ES-I3 (cell line): ENCODE measurements around the gene UQCR10.

ENCODE experiments used
- H3K36me3 ChIP-seq: 2 replicates; pipeline ENCODE4 v1.6.1; 2013; ENCODE audit warnings: mild to moderate bottlenecking, low read length, control low read depth, moderate library complexity; ENCODE audit not compliant: insufficient read depth
- H3K4me1 ChIP-seq: 2 replicates; pipeline ENCODE4 v1.6.1; 2013; ENCODE audit warnings: mild to moderate bottlenecking, control low read depth, low read length; ENCODE audit not compliant: insufficient read depth
- H3K9ac ChIP-seq: 2 replicates; pipeline ENCODE4 v1.6.1; 2013; ENCODE audit warnings: low read depth, mild to moderate bottlenecking, low read length, moderate library complexity
- H3K9me3 ChIP-seq: 2 replicates; pipeline ENCODE4 v1.6.1; 2013; ENCODE audit warnings: mild to moderate bottlenecking, low read length, moderate library complexity; ENCODE audit not compliant: control insufficient read depth, insufficient read depth

Gene UQCR10

DNA sequence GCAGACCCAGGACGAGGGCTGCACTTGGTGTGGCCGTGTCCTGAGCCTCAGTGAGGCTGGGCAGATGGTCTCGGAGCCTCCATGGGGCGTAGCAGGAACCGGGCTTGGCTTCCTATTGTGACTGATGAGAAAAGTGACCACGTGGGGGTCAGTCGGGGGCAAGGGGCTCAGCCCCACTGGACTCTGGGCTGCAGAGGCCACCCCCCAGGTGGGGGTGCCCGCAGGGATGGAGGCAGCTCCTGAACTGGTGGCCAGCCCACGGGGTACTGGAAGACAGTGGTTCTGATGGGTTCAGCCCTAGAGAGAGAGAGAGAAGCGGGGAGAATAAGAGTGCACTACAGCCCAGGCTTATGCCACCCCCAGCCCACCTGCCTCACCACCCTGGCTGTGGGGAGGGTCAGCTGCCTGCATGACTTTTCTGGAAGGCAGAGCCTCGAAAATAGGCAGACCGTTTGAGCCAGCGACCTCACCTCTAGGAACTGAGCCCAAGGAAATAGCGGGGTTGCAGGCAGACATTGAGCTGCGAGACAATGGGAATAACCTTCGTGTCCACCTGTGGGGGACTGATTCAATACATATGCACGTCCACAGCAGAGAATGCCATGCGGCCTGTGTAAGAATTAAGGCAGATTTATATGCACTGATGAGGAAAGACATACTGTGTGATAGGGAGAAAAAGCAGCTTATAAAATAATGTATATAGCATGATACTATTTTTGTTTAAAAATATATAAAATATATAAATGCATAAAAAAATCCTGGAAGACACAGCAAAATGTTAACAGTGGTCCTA, 35.9 kb upstream of the UQCR10 start:
- Histone ChIP-seq H3K9me3 (no peaks in the 10 kb centered on the region), H3K4me1 (peaks cover 13% of the 10 kb centered on the region), H3K36me3 (no peaks in the 10 kb centered on the region), H3K9ac (no peak overlapping the region)

DNA sequence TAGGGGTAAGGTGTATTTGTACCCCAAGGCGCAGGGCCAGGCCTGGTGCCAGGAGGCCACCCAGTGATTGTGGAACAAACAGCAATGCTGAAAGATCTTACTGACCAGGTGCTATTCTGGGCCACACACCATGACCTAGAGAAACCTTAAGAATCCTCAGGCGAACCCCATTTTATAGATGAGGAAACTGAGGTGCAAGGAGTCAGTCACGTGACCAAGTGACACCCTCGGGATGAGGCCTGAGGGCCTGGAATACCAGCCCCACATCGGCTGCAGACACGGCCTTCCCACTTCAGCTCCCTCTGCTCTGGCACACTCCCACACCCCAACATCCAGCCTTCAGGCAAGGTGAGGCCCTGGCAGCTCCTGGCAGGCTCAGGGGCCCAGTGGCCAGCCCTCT, 34.3 kb upstream of the UQCR10 start:
- peaks cover 13% of the 10 kb centered on the region for H3K4me1 ChIP-seq
- H3K9me3 ChIP-seq = no peaks in the 10 kb centered on the region
- H3K36me3 ChIP-seq = no peaks in the 10 kb centered on the region
- no peak overlapping the region for H3K9ac ChIP-seq

DNA sequence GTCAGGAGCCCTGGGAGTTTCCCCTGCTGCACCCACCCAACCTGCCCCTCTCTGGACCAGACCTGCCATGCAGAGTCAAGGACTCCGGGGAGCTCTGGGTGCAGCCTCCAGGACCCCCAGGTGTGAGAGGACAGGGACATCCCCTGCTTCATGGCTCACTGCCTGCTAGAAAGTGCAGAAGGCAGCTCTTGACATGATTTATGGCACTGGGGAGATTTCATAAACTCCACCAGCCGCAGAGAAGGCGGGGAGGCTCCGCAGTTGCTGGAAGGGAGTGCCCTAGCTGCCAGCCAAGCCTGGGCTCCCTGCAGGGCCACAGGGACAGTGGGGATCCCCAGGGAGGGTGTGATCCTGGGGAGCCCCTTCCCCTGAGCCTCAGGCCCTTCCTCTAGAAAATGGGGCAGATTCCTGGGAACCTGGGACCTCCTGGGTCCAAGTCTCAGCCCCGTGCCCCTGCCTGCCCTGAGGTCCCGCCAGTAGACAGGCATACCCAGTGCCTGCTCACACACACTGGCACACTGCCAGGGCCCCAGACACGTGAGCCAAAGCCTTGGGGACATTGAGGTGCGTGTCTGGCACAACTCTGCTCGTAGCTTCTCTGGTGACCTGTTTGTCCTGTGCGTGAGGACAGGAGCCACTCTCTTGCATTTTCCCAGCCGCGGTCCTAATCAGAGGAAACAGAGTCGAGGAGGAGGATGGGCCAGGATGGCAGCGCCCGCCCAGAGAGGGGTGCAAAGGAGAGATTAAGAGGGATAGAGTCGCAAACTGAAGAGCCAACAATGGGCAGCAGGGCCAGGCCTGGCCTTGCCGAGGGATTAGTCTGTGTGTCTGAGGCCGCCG, 33.6 kb upstream of the UQCR10 start:
- peaks cover 13% of the 10 kb centered on the region for H3K4me1 ChIP-seq
- no peaks in the 10 kb centered on the region for H3K36me3 ChIP-seq
- no peaks in the 10 kb centered on the region for H3K9me3 ChIP-seq
- H3K9ac ChIP-seq = no peak overlapping the region

DNA sequence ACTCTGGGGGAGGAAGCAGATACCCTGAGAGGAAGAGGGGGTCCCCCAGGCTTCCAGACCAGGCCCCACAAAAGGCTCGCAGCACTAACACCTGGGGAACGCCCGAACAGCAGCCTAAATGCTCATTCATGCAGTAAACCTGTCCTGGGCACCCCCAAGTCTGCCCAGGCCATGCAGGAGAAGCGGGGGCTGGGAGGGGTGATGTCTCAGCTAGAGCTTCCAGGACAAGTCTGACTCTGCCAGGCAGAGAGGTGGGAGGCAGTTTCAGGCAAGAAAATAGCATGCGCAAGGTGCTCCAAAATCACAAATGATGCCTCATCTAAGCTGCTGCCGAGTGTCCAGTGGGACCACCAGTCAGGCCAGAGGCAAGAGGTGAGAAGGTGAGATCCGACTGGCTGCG, 32.8 kb upstream of the UQCR10 start:
- peaks cover 13% of the 10 kb centered on the region for H3K4me1 ChIP-seq
- no peak overlapping the region for H3K9ac ChIP-seq
- no peaks in the 10 kb centered on the region for H3K9me3 ChIP-seq
- H3K36me3 ChIP-seq = no peaks in the 10 kb centered on the region

DNA sequence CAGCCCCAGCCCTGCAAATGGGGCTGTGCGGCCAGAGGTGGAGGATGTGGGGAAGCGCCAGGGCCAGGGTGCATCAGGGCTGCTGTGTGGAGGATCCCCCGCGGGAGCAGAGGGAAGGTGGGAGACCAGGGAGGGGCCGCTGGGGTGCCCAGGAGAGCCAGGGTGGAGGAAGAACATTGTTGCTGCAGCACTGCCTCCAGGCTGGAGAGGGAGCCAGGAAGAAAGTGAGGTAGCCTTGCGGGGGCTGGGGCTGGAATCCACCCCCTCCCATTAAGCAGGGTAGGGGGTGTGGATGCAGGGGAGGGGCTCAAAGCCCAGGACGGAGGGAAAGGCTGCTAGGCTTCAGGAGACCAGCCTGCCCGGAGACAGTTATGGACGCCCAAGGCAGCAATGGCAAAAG, 32.3 kb upstream of the UQCR10 start:
- no peaks in the 10 kb centered on the region for H3K36me3 ChIP-seq
- H3K9ac ChIP-seq = no peak overlapping the region
- peaks cover 13% of the 10 kb centered on the region for H3K4me1 ChIP-seq
- H3K9me3 ChIP-seq = no peaks in the 10 kb centered on the region

DNA sequence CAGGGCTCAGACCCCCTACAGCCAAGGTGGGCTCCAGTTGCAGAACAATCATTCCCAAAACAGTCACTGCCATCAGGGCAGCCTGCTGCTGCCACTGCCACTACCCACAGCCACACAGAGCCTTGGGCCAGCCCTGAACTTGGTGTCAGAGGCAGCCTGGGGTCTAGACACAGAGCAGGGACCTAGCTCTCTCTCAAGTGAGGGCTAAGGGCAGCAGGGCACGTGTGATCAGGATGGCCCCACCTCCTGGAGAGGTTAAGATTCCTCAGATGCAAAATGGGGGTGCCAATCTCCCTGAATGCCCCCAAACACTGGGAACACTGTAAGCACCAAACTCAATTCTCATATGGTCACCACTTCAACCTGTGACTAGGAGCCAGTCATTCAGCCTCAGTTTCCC, 31.8 kb upstream of the UQCR10 start:
- Histone ChIP-seq H3K9ac (no peak overlapping the region), H3K36me3 (no peaks in the 10 kb centered on the region), H3K4me1 (peaks cover 13% of the 10 kb centered on the region), H3K9me3 (no peaks in the 10 kb centered on the region)

DNA sequence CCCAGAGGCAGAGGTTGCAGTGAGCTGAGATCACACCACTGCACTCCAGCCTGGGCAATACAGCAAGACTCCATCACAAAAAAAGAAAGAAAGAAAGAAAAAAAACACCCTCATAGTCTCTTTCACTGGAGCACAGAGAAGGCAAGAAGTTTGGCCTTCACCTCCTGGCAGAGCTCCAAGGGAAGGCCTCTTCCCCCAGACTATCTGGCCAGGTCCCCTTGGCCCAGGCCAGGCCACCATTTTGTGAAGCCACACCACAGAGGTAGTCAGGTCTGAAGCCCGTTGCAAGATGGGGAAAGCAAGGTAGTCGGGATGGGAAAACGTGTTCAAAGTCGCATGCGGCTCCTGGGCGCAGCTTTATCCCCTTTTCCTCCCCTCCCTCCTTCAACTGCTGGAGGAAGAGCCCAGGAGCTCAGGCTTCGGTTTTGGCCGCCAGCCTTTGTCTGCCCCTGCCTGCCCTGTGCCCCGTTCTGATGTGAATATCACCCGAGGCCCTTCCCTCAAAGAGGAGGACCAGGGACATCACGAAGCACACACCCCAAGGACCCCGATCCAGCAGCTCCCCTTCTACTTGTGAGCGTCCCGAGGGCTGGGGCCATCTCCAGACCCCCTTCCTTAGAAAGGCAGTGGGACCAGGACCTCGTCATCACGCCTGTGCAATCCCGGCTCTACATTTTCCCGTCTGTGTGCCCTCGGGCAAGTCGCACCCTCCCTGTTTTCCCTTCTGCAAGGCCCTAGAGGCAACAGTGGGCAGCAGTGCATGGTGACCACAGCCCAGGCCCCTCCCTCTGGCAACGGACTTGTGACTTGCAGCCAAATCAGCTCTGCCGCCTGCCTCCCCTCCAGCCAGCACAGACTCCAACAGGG, 29.7 kb upstream of the UQCR10 start:
- no peaks in the 10 kb centered on the region for H3K9me3 ChIP-seq
- no peak overlapping the region for H3K9ac ChIP-seq
- peaks cover 13% of the 10 kb centered on the region for H3K4me1 ChIP-seq
- no peaks in the 10 kb centered on the region for H3K36me3 ChIP-seq

DNA sequence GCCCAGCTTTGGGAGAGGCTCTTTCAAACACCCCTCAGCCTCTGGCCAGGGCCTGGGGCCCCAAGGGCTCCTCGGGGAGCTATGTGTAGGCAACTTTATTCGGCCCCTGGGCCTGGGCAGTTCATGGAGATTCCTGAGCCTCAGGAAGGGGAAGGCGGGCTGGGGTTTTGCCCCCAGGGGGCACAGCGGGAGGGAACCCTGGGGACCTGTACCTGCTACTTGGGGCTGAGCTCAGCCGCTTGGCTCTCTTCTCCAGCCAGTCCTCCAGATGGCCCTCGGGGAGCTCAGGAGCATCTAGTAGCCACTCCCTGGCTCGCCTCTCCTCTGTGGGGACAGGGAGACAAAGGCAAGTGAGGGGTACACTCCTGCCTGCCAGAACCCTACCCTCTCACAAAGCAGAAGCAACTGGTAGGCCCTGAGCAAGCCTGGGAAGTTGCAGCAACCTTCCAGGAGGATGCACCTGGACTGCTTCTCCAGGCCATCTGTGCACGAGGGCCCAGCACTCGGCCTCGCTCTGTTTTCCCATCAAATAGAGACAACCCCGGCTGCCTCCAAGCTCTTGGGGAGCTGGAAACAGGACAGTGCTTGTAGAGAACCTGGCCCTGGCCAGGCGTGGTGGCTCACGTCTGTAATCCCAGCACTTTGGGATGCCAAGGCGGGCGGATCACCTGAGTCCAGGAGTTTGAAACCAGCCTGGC, 28.9 kb upstream of the UQCR10 start:
- H3K4me1 ChIP-seq = peaks cover 13% of the 10 kb centered on the region
- no peaks in the 10 kb centered on the region for H3K9me3 ChIP-seq
- H3K9ac ChIP-seq = no peak overlapping the region
- H3K36me3 ChIP-seq = no peaks in the 10 kb centered on the region

DNA sequence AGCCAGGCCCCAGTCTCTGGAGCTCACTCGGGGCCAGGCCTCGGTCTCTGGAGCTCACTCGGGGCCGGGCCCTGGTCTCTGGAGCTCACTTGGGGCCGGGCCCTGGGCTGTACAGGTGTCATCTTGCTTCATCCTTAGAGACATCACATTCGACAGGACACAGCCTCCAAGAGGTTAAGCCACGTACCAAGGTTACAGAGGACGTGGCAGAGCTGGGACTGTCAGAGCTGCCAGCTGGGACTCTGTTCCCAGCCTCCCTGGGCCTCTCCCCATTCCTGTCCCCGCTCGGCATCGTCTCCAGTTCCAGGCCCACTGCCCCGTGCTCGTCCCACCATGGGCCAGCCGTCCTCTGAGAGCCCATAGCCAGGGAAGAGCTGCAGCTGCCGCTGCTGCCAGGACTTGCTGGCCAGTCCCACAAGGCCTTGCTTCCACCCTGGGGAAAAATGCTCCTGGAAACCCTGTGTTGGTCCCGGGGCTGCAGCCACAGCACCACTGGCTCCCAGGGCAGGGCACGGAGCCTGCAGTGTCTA, 27.8 kb upstream of the UQCR10 start:
- Histone ChIP-seq H3K36me3 (no peaks in the 10 kb centered on the region), H3K4me1 (peaks cover 11% of the 10 kb centered on the region), H3K9me3 (no peaks in the 10 kb centered on the region), H3K9ac (no peak overlapping the region)

DNA sequence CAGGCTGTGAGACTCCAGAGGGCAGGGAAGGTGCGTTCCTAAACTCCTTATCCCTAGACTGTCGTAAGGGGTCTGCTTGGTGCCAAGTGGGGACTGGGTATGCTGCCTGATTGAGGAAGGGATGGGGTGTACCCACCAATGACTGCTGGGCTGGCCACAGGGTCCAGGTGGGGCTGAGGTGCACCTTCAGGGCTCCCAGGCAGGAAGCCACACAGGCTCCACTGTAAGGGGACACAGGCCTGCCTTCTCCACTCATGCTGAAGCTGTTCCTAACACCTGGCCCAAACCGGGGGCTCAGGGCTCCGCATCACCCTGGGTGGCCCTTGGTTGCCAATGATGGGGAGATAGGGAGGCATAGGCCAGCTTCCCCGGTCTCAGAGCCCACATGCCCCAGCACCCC, 27.0 kb upstream of the UQCR10 start:
- peaks cover 3% of the 10 kb centered on the region for H3K4me1 ChIP-seq
- H3K9ac ChIP-seq = no peak overlapping the region
- H3K9me3 ChIP-seq = no peaks in the 10 kb centered on the region
- H3K36me3 ChIP-seq = no peaks in the 10 kb centered on the region

DNA sequence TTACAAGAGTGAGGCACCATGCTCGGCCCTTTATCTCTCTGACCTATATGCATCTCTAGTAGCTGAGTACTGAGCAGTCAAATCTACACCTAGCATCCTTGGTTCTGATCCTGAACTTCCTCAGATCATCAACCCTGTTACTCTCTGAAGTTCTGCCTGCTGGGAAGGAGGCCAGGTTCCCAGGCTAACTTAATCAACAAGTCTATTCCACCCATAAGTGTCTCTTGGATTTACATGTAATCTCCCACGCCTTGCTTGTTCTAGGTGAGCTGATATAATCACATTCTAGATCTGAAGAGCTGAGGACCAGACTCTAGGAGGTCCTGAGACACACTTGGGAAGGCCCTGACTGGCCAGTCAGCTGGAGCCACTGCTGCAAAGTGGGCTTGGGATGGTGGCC, 25.2 kb upstream of the UQCR10 start:
- Histone ChIP-seq H3K9ac (no peak overlapping the region), H3K4me1 (no peaks in the 10 kb centered on the region; the same call in 1 of the 2 replicates), H3K36me3 (no peaks in the 10 kb centered on the region), H3K9me3 (no peaks in the 10 kb centered on the region)

DNA sequence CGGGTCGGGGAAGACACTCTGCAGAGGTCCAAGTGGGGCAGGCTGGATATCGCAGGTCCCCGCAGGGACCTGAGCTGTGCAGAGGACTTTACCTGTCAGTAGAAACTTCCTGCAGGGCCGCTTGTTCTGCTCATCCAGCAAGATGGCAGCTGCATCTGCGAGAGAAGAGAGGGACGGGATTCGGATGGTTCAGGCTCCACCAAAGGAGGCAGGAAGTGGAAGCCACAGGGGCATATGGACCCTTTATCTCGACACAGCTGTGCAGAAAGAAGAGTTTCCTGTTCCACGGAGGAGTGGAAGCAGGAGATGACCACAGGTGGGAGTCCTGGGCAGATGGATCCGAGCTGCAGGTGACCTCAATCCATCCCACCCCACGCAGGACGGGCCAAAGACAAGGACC, 24.8 kb upstream of the UQCR10 start:
- H3K4me1 ChIP-seq = no peaks in the 10 kb centered on the region; the same call in 1 of the 2 replicates
- H3K36me3 ChIP-seq = no peaks in the 10 kb centered on the region
- H3K9me3 ChIP-seq = no peaks in the 10 kb centered on the region
- no peak overlapping the region for H3K9ac ChIP-seq

DNA sequence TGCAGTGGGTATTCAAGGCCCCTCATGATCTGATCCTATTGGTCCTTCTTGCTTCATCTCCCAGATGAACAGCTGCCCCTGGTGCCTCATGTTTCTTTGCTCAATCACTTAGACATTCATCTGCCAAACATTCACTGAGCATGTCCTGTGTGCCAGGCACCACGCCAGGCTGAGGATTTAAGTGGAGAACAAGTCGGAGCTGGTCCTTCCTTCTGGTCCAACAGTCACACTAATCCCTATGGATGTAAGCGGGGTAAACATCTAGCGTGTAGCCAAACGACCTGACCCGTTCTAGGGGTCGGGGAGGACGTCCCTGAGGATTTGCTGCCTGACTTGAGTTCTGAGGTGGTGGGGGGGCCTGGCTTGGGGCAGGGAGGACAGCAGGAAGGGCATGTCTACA, 22.3 kb upstream of the UQCR10 start:
- Histone ChIP-seq H3K9ac (no peak overlapping the region), H3K9me3 (no peaks in the 10 kb centered on the region), H3K4me1 (no peaks in the 10 kb centered on the region), H3K36me3 (no peaks in the 10 kb centered on the region)

DNA sequence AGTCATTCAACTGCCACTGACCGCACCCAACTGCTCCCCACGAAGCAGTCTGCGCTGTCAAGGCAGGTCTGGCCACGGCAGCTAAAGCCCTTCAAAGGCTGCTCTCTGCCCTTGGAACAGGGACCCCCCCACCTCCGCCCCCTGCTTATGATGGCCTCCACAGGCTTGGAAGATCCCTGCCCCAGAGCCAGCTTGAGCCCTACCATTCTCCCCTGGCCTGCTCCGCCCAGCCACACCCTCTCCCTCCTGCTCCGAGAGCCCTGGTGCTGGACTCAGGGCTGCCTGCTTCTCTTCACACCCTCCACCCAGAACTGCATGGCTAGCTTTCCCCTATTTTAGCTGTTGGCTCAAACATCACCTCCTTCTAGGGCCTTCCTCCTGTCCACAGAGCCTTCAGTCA, 19.3 kb upstream of the UQCR10 start:
- Histone ChIP-seq H3K9ac (no peak overlapping the region), H3K4me1 (no peaks in the 10 kb centered on the region), H3K36me3 (no peaks in the 10 kb centered on the region), H3K9me3 (no peaks in the 10 kb centered on the region)
